Activated CD8-positive, alpha-beta memory T cell treated with anti-CD3 and anti-CD28 coated beads for 36 hours (primary cell): ENCODE results near the gene SSBP4. TPM values are rescaled to one million over a fixed set of nuclear protein-coding genes. Genes with fewer than 3 reads are reported as not detected.

Experiments
- CTCF ChIA-PET: fragments of 350-600 bp; sonication (Branson Sonifier 250); formaldehyde crosslinking; loops from one replicate; lab custom pipeline; 2021; ENCODE audit warnings: antibody characterized with exemption; lab: Charles Lee
- POLR2A ChIA-PET: fragments of 350-600 bp; sonication (Branson Sonifier 250); formaldehyde crosslinking; loops from one replicate; lab custom pipeline; 2021; ENCODE audit warnings: antibody characterized with exemption; lab: Charles Lee
- total RNA-seq, 2 experiments: library from RNA; stranded (reverse); gene quantifications; one replicate each; pipeline ENCODE4 v1.2.3, GENCODE V29; 2021

The SSBP4 gene
- total RNA-seq, 2 experiments from 2014 or later: 151 to 158 TPM

DNA sequence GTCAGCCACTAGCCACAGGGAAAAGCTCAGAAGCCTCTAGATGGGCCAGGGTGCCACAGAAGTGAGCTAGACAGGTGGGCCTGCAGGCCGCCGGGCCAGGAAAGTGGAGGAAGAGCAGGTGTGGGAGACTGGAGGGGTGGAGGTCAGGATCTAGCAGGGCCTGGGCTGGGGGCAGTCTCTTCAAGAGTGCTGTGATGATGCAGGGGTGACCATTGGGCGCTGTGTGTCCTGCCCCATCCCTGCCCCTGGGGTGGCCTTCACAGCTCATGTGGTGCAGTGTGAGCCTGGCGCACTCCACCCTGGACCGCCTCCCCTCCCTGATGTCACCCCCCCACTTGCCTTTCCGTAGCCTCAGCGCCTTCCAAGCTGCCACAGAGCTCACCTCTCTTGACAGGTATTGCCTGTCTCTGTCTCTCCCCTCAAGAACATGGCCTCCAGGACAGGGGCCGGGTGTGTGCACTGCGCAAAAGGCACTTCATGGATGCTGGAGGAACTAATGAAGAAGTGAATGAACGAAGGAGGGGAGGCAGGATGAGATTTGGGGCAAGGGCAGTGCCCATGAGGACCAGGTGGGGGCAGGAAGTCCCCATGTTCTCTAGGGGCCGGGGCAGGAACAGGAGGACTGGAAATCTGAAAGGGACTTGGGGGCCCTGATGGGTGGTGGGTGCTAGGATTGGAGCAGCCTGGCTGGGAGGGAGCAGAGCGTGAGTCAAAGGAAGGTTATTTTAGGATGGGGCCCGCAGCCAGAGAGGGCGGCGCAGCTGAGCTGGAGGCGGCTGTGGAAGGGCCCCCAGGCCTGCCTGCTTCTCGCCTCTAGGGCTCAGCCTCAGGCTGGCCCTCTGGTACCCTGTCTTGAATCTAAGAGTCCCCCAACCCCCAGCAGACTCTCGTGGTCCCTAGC is 6.6 kb downstream of the SSBP4 start:
- ChIA-PET POLR2A (interaction anchor here (0.5 kb wide), 1 partner anchor 57 kb away, joined by 14 read pairs; no protein-coding TSS in a partner anchor), CTCF (interaction anchor here (0.5 to 1.5 kb wide), 2 partner anchors 15 to 622 kb away, joined by 3 to 4 read pairs; no protein-coding TSS in a partner anchor)

DNA sequence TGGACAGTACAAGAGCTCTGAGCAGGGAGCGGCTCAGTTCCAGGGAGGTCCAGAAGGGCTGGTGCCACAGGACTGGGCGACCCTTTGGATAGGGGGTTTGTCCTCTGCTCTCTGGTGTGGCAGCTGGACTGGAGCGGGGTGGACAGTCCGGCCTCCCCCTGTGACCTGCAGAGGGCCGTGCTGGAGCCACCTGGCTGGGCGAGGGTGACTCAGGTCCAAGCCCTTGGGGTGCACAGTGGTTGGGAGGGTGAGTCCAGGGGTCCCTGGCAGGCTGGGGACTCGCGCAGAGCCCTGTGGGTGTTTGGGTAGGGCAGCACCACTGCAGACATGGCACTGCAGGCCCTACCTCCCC is 7.2 kb downstream of the SSBP4 start:
- CTCF ChIA-PET: interaction anchor here (1.5 kb wide), 1 partner anchor 16 kb away, joined by 4 read pairs; no protein-coding TSS in a partner anchor
- POLR2A ChIA-PET: no interaction called here

DNA sequence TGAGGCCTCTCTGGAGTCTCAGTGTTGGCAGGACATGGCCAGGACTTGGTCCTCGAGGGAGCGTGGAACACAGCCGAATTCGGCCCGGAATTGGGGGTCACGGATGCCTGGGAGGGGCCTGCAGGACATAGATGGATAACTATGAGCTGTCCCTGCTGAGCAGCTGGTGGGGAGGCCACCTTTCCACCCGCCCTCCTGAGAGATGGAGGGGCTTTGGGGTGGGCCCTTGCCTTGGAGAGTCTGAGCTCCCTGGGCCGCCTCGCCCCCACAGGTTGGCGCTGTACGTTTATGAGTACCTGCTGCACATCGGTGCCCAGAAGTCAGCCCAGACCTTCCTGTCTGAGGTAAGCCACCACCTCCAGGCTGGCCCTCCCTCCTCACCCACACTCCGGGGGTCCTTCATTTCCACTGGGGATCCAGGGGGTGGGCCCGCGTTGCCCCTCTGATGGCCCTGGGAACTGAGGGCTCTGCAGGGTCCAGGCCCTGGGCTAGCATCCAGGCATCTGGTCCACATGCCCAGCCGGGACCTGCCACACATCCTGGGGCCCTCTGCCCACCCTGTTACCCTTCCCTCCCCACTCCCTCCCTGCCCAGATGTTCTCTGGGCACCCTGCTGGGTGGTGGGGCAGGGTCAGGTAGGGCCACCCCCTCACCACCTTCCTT is 8.0 kb downstream of the SSBP4 start:
- CTCF ChIA-PET: interaction anchor here (1.2 to 1.5 kb wide), 2 partner anchors 16 to 24 kb away, joined by 3 to 4 read pairs; no protein-coding TSS in a partner anchor
- POLR2A ChIA-PET: no interaction called here

DNA sequence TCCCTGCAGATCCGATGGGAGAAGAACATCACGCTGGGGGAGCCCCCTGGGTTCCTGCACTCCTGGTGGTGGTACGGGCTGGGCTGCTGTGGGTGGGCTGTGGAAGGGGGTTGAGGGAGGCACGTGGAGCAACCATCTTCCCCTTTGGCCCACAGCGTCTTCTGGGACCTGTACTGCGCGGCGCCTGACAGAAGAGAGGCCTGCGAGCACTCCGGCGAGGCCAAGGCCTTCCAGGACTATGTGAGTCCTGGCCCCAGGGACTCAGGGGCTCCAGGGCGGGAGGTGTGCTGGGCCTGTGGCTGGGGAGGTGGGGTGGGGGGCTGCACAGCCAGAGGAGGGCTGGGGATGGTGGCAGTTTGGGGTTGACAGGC is 8.5 kb downstream of the SSBP4 start:
- CTCF ChIA-PET: interaction anchor here (1.1 to 1.5 kb wide), 3 partner anchors 9 to 23 kb away, joined by 3 to 4 read pairs (median 3); partner anchors contain the start of gene SSBP4
- POLR2A ChIA-PET: no interaction called here

DNA sequence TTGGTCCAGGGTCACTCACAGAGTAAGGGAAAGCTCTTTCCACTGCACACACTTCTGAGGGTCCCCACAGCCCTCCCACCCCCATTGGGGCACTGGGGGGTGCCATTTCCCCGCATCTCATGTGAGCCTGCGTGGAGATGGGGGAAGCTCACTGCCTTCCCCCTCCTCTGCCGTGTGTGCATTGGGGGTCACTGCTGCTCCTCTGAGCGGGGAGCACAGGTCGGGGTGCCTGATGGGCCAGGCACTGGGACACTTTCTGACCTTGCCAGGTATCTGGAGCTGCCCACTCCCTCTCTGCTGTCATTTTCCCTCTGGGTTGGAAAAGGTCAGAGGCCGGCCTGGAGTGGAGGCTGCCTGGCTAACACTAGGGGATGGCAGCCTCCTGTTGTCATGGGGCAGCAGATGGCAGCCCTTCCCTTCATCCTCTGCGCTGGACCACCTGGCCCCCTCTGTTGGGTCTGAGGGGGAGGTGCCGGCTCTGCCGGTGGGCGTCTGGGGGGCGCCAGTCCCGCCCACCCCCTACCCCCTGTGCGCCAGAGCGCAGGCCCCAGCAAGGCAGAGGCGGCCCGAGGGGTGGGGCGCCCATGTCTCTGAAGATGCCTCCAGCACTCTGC is 9.1 kb downstream of the SSBP4 start:
- CTCF ChIA-PET: interaction anchor here (0.6 to 1.7 kb wide), 5 partner anchors 8 to 444 kb away, joined by 3 to 6 read pairs (median 3); partner anchors contain the start of gene SSBP4
- POLR2A ChIA-PET: interaction anchor here (0.8 kb wide), 1 partner anchor 10 kb away, joined by 7 read pairs; the partner anchor contains the start of gene SSBP4

DNA sequence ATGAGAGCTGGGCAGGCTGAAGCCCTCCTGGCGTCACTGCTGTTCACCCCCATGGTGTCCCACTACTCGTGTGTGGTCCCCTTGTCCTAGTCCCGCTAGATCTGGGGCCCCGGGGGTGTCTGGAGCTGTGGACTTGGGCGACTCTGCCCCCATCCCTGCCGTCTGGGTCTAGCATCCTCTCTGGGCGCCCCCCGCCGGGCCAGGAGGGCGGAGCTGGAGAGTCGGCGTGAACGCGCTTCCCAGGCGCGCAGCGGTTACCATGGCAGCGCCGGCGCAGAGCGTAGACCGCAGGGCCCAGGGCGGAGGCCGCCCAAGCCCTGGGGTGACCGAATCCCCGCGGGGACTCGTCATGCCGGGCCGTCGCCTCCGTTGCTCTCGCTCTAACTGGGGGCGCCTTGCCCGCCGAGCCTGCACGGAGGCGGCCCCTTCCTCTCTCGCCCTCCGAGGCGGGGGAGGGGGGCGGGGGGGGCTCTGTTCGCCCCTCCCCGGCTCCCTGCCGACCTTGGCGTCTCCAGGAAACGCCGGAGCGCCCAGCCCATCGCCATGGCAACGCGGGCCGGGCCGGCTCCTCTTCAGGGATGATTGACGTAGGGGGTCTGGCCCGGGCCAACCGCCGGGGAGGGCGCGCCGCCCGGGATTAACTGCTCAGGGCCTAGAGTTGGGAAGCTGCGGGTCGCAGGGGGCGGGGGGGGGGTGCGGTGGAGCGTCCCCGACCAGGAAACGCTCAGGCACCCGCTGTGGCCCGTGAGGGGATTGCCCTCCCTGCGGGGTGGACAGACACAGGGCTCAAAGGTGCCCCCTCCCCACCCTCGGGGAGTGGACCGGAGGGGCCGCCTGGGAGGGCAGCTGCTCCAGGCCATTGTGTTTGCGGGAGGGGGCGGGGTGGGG is 9.8 kb downstream of the SSBP4 start:
- ChIA-PET CTCF (interaction anchor here (0.6 to 1.7 kb wide), 6 partner anchors 9 to 443 kb away, joined by 3 to 6 read pairs (median 4); partner anchors contain the start of gene SSBP4), POLR2A (interaction anchor here (0.7 to 0.8 kb wide), 2 partner anchors 10 to 496 kb away, joined by 6 to 7 read pairs; partner anchors contain the start of gene SSBP4)

DNA sequence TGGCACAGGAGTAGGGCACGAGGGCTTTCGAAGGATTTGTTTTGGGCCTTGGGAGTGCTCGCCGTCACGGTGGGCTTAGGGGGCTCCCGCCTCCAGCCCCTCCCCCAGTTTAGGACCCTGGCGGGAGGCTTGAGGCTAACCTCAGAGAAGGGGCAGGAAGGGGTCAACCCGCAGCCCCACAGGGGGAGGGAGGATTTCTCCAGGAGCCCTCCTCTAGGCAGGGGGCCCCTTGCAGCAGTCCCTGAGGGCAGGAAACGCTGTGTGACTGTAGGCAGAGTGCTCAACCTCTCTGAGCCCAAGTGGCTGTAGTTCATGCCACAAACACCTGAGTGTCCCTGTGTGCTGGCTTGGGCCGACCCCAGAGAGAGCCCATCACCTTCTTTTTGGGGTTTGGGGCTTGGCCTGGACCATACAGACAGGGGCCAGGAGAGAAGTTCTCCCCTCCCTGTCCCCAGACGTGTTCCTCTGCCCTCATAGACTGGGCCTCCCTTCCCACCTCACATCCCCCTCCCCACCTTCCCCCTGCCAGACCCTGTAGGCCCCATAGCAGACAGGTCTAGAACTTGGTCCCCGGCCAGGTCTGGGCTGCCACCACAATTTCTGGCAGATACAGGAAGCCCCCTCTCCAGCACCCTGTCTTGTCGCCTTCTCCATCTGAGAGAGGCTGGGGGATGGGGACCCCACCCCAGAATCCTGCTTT is 10.7 kb downstream of the SSBP4 start:
- ChIA-PET CTCF (interaction anchor here (1.0 to 1.7 kb wide), 2 partner anchors 9 to 10 kb away, joined by 4 to 5 read pairs; no protein-coding TSS in a partner anchor), POLR2A (no interaction called here)

DNA sequence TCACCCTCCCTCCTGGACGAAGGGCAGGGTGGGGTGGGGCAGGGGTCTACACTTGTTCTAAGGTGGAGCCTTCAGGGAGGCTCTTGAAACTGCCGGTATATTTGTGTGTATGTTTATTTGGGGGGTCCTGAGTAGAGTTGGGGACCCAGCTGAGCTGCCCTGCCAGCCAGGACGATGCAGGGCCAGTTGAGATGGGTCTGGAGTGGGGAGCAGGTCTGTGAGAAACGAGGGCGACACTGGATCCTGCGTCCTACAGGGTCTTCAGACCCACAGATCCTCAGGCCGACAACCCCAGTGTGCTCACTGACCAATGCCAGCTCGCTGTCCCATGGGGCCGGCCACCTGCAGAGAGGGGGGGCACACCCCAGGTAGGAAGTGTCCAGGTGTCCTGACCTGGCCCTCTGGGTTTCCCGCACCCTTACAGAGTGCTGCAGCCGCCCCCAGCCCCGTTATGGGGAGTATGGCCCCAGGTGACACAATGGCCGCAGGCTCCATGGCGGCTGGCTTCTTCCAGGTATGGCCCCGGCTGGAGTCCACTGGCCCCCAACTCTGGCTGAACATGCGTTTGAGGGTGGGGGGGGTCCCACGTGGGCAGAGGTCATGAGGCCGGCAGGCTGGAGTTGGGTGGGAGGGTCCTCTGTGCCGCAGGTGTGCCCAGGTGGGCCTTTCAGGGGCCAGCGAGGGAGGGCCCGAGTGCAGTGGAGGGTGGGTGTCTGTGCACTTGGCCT is 11.4 kb downstream of the SSBP4 start:
- CTCF ChIA-PET: interaction anchor here (1.9 kb wide), 2 partner anchors 11 to 14 kb away, joined by 5 to 7 read pairs; partner anchors contain the start of gene SSBP4
- POLR2A ChIA-PET: no interaction called here

DNA sequence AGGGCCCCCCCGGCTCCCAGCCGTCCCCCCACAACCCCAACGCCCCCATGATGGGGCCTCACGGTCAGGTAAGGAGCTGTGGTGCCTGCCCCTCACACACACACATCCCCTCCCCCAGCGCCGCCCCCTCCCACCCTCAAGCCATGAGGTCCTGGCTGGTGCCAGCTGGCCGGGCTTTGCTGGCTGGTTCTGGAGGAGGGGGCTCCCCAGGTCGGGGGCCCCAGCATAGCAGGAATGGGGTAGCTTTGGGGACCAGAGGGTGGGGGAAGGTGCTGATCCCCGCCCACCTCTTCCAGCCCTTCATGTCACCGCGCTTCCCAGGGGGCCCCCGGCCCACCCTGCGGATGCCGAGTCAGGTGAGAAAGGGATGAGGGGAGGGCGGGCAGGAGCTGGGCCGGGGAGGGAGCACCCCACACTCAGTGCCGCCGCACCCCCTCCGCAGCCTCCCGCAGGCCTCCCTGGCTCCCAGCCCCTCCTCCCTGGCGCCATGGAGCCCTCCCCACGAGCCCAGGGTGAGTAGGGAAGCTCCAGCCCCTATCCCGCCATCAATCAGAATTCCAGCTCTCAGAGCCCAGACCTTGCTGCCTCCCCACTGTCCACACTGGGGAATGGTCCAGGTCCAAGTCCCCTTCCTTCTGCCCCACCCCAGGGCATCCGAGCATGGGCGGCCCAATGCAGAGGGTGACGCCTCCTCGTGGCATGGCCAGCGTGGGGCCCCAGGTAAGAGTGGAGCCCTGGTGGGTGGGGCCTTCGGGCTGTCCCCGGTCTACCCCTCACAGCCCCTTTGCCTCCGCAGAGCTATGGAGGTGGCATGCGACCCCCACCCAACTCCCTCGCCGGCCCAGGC is 12.4 kb downstream of the SSBP4 start:
- ChIA-PET CTCF (interaction anchor here (0.5 to 1.9 kb wide), 4 partner anchors 12 to 88 kb away, joined by 3 to 7 read pairs (median 4); partner anchors contain the start of gene SSBP4), POLR2A (interaction anchor here (0.8 kb wide), 1 partner anchor 8 kb away, joined by 3 read pairs; no protein-coding TSS in a partner anchor)

DNA sequence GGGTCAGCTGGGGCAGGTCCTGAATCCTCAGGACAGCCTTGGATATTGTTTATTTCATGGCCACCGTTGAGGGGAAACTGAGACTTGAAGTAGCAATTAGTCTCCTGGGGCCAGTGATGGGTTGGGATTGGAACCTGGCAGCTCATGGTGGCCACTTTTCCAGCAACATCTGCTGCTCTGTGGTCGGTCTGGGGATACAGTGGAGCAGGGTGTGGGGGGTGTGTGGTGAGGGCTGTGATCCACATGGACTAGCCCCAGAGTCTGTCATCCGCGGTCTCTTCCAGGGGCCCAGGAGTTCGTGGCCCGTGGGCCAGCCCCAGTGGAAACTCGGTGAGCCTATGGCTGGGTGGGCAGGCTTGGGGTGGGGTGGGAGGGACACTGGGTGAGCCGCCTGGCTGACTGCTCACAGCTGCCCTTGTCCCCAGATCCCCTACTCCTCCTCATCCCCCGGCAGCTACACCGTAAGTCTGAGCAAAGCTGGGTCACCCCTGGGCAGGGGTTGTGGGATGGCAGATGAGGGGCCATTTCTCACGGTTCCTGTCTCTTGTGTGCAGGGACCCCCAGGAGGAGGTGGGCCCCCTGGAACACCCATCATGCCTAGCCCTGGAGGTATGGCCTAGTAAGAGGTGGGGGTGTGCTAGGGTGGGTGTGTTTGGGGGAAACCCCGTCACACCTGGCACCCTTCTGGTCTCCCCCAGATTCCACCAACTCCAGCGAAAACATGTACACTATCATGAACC is 13.2 kb downstream of the SSBP4 start:
- ChIA-PET POLR2A (interaction anchor here (0.8 kb wide), 1 partner anchor 9 kb away, joined by 3 read pairs; no protein-coding TSS in a partner anchor), CTCF (interaction anchor here (1.2 to 1.9 kb wide), 3 partner anchors 13 to 18 kb away, joined by 3 to 7 read pairs (median 5); partner anchors contain the start of gene SSBP4)

DNA sequence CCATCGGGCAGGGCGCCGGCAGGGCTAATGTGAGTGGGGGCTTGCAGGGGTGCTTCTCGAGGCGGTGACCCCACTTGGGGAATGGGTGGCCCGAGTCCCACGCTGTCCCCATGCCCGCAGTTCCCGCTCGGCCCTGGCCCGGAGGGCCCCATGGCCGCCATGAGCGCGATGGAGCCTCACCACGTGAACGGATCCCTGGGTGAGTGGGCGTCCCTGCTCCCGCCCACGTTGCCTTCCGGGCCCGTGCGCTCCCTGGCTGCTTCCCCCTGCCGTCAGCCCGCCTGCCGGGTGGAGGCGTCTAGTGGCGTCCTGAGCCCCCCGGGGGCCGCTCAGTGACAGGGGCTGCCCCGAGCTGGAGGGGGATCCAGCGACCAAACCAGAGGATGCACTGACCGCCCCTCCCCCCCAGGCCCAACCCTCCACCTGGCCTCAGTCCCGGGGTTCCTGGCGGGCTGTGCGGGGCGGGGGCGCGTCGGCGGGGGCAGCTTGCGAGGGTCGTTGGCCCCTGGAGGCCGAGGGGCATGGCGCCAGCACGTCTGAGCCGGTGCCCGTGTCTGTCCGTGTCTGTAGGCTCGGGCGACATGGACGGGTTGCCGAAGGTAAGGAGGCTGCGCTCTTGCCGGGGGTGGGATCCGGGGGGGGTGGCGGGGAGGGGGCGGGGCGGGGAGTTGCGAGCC is 14.0 kb downstream of the SSBP4 start:
- POLR2A ChIA-PET: no interaction called here
- CTCF ChIA-PET: interaction anchor here (1.4 kb wide), 1 partner anchor 13 kb away, joined by 5 read pairs; the partner anchor contains the start of gene SSBP4

DNA sequence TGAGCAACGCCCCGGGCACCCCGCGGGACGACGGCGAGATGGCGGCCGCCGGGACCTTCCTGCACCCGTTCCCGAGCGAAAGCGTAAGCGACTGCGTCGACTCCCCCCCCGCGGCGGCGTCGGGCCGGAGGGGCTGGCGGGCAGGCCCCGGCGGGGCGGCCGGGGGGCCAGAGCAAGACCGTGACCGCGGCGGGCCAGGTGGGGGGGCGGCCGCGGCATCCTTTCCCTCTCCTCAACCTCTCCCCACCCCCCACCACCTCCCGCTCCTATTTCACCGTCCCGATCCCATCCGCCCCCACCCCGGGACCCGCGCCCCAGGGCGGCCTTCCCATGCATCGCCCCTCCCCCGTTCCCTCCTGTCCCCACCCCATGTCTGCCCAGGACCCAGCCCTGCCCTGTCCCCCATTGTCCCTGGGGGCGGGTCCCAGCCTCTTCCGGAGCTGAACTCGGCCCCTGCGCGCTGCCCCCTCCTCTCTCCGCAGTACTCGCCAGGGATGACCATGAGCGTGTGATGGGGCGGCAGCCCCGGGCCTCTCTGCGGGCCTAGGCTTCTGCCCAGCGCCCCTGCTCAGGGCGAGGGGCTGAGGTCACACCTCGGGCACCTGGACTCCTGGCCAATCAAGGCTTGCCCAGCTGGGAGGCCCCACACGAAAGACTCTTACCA is 14.7 kb downstream of the SSBP4 start:
- POLR2A ChIA-PET: no interaction called here
- CTCF ChIA-PET: interaction anchor here (1.3 to 1.4 kb wide), 2 partner anchors 14 to 17 kb away, joined by 3 to 5 read pairs; partner anchors contain the start of gene SSBP4

DNA sequence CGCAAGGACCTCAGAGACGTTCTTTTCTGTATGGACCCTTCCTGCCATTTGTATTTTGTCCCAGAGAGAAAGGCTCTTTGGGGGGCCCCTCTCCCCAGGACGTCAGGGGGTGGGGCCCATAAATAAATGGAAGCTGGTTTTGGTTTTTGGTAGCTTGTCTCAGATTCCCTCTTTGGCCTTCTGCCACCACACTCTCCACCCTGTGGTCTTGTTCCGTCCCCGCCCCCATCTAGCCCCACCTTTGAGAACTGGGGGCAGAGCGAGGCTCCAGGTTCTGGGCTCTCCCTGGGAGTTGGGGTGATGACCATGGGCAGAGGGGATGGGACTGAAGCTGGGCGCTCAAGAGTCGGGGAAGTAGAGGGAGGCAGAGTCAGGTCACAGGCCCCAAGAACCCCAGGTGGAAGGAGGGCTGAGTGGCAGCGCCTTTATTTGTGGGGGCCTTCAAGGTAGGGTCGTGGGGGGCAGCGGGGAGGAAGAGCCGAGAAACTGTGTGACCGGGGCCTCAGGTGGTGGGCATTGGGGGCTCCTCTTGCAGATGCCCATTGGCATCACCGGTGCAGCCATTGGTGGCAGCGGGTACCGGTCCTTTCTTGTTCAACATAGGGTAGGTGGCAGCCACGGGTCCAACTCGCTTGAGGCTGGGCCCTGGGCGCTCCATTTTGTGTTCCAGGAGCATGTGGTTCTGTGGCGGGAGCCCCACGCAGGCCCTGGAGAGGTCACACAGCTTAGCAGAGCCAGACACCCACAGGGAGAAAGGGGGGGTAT is 15.4 kb downstream of the SSBP4 start:
- ChIA-PET POLR2A (interaction anchor here (1.1 kb wide), 1 partner anchor 16 kb away, joined by 5 read pairs; the partner anchor contains the start of gene SSBP4), CTCF (interaction anchor here (1.3 to 1.4 kb wide), 2 partner anchors 15 to 16 kb away, joined by 3 to 5 read pairs; partner anchors contain the start of gene SSBP4)
